HCT116 (cell line): ENCODE results near the gene SLC24A3.

Experiments used
- EZH2phosphoT487 ChIP-seq: fragments of 200-600 bp; IDR thresholded peaks from 2 replicates; pipeline ENCODE4 v1.6.1; 2018; ENCODE audit warnings: antibody characterized with exemption, borderline replicate concordance
- POLR2A ChIP-seq: IDR thresholded peaks from 2 replicates; pipeline ENCODE4 v1.7.0; 2011; ENCODE audit warnings: borderline replicate concordance; ENCODE audit not compliant: insufficient read depth, insufficient read length; ENCODE audit errors: extremely low read depth
- POLR2AphosphoS5 ChIP-seq: IDR thresholded peaks from 2 replicates; pipeline ENCODE4 v1.6.1; 2011; ENCODE audit warnings: mild to moderate bottlenecking, low read depth, low read length, moderate library complexity
- RAD21 ChIP-seq: IDR thresholded peaks from 2 replicates; pipeline ENCODE4 v1.6.1; 2012; ENCODE audit warnings: low read depth, mild to moderate bottlenecking
- REST ChIP-seq: IDR thresholded peaks from 2 replicates; pipeline ENCODE4 v1.6.1; 2012; ENCODE audit warnings: low read depth
- SIN3A ChIP-seq: IDR thresholded peaks from 2 replicates; pipeline ENCODE4 v1.6.1; 2012; ENCODE audit warnings: low read depth
- SRF ChIP-seq: IDR thresholded peaks from 2 replicates; pipeline ENCODE4 v1.6.1; 2012; ENCODE audit warnings: low read depth
- ZFX ChIP-seq: fragments of 450-650 bp; IDR thresholded peaks from 2 replicates; pipeline ENCODE4 v1.6.1; 2017
- ZNF274 ChIP-seq: fragments of 200-500 bp; sonication (Bioruptor generic); IDR thresholded peaks from 2 replicates; pipeline ENCODE4 v1.6.1; 2014; ENCODE audit warnings: mild to moderate bottlenecking, low read depth, low read length, inconsistent platforms
- TF ChIP-seq, protein P1 (sequence below), 3 experiments: fragments of 200-600 bp in 1 of 3; sonication (generic) in 1 of 3; IDR thresholded peaks in 2 of 3; conservative IDR thresholded peaks in 1 of 3; 2 replicates each; pipeline ENCODE4 v1.5.1; 2012 to 2017; ENCODE audit warnings: low read depth in 2 of 3, low read length in 2 of 3, antibody characterized with exemption in 1 of 3, borderline replicate concordance in 1 of 3, control low read depth in 1 of 3, mild to moderate bottlenecking in 1 of 3, mixed read lengths in 1 of 3, mixed run types in 1 of 3, moderate library complexity in 1 of 3; ENCODE audit not compliant: insufficient read depth in 1 of 3
- TF ChIP-seq, protein P2 (sequence below): IDR thresholded peaks from 2 replicates; pipeline ENCODE4 v1.6.1; 2012
- TF ChIP-seq, protein P3 (sequence below): IDR thresholded peaks from 2 replicates; pipeline ENCODE4 v1.6.1; 2012

GRCh38 chr20:19497064-19497463, 284.6 kb downstream of the SLC24A3 start:
- TF ChIP-seq, protein P1, sequence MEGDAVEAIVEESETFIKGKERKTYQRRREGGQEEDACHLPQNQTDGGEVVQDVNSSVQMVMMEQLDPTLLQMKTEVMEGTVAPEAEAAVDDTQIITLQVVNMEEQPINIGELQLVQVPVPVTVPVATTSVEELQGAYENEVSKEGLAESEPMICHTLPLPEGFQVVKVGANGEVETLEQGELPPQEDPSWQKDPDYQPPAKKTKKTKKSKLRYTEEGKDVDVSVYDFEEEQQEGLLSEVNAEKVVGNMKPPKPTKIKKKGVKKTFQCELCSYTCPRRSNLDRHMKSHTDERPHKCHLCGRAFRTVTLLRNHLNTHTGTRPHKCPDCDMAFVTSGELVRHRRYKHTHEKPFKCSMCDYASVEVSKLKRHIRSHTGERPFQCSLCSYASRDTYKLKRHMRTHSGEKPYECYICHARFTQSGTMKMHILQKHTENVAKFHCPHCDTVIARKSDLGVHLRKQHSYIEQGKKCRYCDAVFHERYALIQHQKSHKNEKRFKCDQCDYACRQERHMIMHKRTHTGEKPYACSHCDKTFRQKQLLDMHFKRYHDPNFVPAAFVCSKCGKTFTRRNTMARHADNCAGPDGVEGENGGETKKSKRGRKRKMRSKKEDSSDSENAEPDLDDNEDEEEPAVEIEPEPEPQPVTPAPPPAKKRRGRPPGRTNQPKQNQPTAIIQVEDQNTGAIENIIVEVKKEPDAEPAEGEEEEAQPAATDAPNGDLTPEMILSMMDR (IDR thresholded peaks at IDR 0.05 in 2 of 3, conservative IDR thresholded peaks at IDR 0.05 in 1 of 3; ENCODE audit: borderline replicate concordance in 1 of 3, insufficient read depth in 1 of 3, low read depth in 2 of 3, low read length in 2 of 3), result no peak
- TF ChIP-seq POLR2A (no peak), ZFX (no peak), SIN3A (no peak), EZH2phosphoT487 (no peak), RAD21 (no peak), SRF (no peak), REST (no peak), ZNF274 (no peak), POLR2AphosphoS5 (no peak)
- TF ChIP-seq, protein P2, sequence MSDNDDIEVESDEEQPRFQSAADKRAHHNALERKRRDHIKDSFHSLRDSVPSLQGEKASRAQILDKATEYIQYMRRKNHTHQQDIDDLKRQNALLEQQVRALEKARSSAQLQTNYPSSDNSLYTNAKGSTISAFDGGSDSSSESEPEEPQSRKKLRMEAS, result no peak
- TF ChIP-seq, protein P3, sequence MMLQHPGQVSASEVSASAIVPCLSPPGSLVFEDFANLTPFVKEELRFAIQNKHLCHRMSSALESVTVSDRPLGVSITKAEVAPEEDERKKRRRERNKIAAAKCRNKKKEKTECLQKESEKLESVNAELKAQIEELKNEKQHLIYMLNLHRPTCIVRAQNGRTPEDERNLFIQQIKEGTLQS, result no peak
